Measurements from ENCODE around the gene BUD23. TPM values are rescaled to one million over a fixed set of nuclear protein-coding genes. Genes with fewer than 3 reads are reported as not detected.

BUD23 gene
- total RNA-seq, 1 donor from 2014 or later = 79.8 TPM

DNA sequence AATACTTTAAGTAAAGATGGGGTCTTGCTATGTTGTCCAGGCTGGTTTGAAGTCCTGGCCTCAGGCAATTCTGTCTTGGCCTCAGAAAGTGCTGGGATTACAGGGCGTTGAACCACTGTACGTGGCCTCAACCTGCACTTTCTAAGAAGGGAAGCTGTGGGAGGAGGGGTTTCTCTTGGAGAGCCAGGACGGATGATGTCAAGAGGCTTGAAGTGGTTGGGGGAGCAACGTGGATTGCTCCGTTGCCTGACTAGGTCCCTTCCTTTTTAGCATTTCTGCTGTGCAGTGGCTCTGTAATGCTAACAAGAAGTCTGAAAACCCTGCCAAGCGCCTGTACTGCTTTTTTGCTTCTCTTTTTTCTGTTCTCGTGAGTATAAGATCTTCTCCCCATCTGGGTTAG is 7.2 kb downstream of the BUD23 start:
- intact Hi-C loops (cut with micrococcal nuclease) = no loop called here
- ATAC-seq = no peak
- DNase-seq = no peak

DNA sequence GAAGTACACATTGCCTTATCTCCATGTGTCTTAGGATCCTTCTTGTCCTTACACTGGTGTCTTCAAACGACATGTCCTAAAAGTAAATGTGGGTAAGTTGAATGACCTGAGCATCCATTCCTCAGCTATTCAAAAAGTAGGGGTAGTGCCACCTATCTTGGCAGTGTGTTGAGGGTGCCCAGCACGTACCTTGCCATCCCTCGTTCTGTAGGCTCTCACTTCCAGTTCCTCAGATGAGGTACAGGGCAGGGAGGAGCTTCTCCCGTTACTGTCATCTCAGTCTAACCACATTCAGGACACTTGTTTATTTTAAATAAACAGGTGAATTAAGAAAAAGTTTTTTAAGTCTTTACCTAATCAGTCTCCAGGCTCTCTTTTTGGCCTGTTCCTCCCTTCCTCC is 13.0 kb downstream of the BUD23 start:
- ATAC-seq (no peak), DNase-seq (no peak)
- intact Hi-C loops (cut with micrococcal nuclease) = no loop called here

DNA sequence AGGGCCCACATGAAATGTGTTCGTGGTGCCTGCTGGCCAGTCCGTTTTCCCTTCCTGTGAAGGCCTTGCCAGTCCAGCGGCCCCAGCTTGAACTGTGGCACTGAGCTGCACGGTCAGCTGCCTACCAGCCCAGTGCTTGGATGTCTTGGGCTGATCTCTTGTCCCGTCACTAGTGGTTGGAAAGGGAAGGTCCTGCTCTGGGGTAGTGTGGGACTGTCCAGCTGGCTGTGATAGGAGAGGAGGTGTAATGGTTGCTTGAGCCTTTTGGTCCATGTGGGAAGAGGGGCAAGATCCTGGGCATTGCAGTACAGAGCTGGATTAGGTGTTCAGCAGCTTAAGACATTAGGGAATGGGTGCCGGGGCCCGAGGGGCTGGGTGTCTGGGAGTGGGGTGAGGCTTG is 15.0 kb downstream of the BUD23 start:
- ATAC-seq = no peak
- DNase-seq = no peak
- intact Hi-C loops (cut with micrococcal nuclease) = no loop called here

DNA sequence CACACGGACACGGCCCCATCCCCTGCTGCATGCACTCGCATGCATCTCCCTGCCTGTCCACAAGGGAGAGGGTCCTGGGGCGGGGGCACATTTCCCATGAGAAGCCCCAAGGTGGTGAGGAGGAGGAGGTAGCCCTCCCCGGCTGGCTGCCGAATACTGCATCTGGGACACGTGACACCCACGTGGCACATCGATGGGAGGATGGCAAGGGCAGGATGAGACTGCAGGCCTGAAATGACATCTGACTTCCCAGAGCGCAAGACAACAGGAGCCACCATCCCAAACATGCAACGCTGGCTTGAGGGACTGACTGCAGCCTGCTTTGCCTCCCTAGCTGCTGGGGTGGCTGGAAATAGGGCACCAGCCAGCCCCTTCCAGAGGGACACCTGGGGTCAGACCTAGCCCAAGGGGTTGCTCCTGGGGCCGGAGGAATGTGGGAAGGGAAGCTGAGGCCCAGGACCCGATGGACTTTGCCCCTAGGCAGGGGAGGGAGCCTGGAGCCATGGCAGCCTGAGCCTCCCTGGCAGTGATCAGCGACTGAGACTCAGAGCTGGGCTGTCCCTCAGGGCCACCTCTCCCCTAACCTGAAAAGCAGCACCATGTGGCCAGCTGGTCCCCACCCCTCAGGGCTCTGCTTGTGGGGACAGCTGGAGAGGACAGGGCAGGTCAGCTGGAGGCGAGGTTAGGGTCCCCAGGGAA is 16.1 kb downstream of the BUD23 start:
- DNase-seq = no peak
- intact Hi-C loops (cut with micrococcal nuclease) = no loop called here
- no peak for ATAC-seq

DNA sequence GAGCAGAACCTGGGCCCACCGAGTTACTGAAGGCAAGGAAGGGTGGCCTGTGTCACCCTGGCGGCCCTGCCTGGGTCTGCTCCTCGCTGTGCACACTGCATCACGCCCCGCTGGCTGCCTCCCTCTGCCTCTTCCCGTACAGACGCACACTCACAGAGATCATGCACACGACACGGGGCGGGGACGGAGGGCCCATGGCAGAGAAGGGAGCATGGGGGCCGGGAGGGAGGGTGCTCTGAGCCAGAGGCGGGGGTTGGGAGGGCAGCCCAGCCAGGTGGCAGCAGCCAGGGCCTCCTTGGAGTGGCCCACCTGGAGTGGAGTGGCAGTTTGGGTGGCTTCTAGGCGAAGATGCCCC is 16.6 kb downstream of the BUD23 start:
- intact Hi-C loops (cut with micrococcal nuclease) = no loop called here
- DNase-seq = no peak

DNA sequence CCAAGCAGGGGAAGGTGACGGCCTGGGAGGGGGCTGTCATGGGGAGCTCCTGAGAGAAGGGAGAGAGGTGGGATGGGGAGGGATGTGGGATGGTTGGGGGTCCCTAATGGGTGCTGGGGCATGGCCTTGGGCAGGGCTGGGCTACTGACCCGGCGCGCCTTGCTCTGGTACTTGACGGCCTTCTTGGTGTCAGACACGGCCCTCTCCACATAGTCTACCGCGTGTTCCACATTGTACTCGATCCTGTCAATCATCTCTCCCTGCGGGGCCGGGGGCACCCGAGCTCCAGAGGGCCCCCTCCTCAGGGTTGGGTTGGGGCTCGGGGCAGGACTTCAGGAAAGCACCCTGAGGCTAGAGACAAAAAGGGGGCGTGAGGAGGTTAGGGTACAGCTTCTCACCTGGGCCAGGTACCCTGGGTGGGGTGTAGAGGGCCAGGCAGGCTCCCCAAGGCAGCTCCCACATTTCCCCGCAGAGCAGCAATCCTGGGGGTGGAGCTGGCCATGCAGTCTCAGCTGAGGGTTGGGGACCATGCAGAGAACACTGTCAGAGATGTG is 17.3 kb downstream of the BUD23 start:
- ATAC-seq (no peak), DNase-seq (no peak)
- intact Hi-C loops (cut with micrococcal nuclease) = no loop called here

More for the DNA sequence above, 16.6 kb downstream of the BUD23 start:
- ATAC-seq = no peak

DNA sequence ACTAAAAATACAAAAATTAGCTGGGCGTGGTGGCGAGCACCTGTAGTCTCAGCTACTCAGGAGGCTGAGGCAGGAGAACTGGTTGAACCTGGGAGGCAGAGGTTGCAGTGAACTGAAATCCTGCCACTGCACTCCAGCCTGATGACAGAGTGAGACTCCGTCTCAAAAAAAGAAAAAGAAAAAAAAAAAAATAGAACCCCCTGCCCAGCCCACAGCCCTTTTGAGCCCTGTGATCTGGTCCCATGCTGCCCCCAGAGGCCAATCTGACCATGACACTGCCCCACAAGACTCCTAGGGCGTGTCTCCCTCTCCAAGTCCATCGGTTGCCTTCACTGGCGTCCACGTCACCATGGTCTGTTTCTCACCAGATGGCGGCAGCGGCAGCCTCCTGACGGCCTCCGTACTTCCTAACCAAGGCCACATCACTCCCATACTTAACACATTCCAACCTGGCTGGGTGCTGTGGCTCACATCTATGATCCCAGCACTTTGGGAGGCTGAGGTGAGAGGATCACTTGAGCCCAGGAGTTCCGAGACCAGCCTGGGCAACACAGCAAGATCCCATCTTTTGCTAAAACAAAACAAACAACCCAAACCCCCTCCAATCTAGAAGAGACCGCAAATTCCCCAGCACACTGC is 18.1 kb downstream of the BUD23 start:
- ATAC-seq = peak; percentile 45
- DNase-seq = no peak

DNA sequence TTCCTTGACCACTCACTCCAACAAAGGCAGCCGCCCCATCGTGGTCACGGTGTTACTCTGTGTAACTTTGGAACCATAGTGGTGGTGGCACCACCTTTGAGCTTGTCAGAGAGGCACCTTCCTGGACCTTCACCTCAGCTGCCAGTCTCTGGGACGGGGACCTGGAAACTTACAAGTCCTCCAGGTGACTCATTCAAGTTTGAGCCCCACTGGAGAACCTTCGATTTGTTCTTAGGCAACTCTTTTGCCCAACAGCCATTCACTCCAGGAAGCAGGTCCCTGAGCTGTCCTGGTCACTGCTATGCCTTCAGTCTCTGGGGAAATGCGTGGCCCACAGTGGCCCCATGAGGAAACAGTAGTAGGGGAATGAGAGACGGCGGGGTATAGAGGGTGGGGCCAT is 18.8 kb downstream of the BUD23 start:
- ATAC-seq (no peak), DNase-seq (no peak)
- intact Hi-C loops (cut with micrococcal nuclease) = no loop called here

More for the DNA sequence above, 18.1 kb downstream of the BUD23 start:
- intact Hi-C loops (cut with micrococcal nuclease) = no loop called here

DNA sequence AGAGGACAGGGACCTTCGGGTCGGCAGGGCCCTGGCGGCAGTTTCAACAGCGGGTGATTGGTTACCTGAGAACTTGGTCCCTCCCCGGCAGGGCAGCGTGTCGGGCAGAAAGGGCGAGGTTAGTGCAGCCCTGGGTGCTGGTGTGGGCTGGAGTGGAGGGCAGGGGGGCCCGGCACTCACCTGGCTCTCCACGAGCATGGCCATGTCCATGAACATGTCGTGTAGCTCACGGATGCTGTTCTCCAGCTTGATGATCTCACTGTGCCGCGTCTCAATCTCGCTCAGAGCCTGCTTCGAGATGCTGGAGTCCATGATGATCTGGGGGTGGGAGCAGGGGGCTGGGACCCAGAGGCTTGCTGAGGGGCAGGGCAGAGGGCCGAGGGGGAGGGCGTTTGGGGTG is 19.3 kb downstream of the BUD23 start:
- no peak for DNase-seq
- ATAC-seq = no peak
- intact Hi-C loops (cut with micrococcal nuclease) = no loop called here

DNA sequence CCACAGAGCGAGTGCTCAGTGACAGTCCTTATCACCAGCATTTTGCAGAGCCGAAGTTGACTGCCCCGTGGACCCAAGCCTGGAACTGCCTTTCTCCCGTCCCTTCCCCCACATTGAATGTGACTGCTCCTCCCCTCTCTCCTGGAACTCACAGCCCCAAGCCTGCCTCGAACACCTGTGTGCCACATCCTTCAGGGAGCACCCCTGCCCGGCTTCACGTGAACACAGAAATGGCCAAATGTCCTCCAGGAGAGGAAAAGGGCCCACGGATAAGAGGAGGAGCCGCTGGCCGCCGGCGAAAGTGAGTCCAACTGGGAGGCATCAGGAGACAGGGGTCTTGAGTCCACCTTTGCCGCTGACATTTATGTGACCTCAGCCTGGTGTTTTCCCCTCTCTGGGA is 19.8 kb downstream of the BUD23 start:
- intact Hi-C loops (cut with micrococcal nuclease) = no loop called here
- ATAC-seq = no peak
- DNase-seq = no peak

DNA sequence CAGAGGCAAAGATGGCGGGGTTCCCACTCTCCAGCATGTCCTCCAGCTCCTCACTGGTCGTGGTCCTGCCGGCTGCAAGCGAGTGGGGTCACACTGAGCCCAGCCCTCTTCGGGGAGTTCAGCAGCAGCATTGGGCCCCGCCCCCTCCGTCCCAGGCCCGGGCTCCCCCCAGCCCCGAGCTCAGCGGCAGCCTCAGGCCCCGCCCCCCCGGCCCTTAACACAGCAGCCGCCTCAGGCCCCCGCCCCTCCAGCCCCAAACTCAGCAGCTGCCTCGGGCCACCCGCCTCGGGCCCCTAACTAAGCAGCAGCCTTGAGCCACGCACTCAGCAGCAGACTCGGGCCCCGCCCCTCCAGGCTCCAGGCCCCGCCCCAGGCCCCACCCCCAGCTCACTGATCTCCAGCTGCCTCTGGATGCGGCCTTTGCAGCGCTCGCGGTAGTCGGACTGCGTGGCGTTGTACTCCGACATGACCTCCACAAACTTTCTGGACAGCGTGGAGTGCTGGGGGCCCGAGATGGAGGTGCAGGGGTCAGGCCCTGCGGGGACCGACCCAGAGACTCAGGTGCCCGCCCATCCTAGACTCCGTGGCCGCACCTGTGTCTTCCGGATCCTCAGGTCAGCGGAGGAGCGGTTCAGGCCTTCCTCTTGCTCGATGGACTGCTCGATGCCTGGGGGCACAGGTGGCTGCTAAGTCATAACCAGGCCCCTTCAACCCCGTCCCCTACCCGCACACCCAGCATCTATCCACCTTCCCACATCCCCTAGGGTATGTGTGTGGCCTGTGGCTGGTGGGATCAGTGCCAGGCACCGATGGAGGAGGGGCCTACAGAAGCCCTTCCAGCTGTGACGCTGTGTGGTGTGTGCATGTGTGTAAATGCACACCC is 20.6 kb downstream of the BUD23 start:
- intact Hi-C loops (cut with micrococcal nuclease) = no loop called here
- ATAC-seq (peak; percentile 69), DNase-seq (peak; percentile 70)

DNA sequence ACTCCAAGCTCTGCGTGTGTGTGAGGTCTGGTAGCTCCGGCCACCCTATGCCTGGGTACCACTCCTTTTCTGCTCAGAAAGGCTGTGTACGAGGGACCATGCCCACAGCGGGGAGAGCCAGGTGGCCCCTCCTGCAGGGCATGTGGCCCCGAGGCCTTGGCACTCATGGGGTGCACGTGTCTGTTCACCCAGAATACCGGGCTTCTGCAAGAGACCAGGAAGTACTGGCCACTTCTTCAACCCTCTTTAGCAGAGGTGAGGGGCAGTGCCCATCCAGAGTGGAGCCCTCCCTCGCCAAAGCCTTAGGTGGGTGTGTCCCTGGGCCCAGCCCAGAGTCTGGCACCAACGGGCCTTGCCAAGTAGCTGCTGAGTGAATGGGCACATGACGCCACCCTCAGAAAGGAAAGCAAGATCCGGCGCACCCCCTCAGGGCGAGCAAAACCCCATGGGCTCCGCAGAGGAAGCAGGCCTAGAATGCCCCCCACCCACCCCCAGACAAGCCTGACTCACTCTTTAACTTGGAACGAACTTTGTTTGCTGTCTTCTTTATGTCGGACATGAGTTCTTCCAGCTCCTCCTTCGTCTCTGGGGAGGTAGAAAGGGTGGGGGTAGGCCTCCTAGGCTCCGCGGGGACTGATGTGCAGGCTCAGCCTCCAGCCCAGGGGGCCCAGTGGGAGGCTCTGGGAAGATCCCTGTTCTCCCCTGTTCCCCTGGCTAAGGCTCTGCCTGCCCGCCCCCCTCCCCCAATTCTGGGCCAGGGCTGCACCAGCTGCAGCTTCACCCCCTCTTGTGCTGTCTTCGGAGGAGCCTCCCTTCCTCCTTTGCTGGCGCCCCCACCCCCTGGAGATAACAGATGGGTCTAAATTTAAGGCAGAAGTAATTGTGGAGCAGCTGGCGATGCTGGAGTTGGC is 21.5 kb downstream of the BUD23 start:
- intact Hi-C loops (cut with micrococcal nuclease) = no loop called here
- DNase-seq (no peak), ATAC-seq (no peak)

DNA sequence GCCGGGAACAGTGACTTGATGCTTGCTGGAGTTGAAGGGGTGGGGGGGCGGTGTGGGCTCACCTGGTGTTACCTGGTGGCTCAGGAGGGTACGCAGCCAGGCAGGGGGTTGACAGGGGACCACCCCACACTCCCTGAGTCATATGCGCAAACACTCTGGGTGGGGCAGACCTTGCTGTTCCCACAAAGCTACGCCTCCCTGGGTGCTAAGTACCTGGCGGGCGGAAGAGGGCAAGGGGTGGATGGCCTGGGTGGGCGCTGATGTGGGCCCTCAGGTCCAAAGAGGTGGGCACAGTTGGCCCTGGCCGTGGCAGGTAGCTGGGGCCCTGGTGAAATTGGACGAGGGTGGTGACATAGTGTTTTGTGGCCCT is 22.1 kb downstream of the BUD23 start:
- ATAC-seq (no peak), DNase-seq (no peak)
- intact Hi-C loops (cut with micrococcal nuclease) = no loop called here

DNA sequence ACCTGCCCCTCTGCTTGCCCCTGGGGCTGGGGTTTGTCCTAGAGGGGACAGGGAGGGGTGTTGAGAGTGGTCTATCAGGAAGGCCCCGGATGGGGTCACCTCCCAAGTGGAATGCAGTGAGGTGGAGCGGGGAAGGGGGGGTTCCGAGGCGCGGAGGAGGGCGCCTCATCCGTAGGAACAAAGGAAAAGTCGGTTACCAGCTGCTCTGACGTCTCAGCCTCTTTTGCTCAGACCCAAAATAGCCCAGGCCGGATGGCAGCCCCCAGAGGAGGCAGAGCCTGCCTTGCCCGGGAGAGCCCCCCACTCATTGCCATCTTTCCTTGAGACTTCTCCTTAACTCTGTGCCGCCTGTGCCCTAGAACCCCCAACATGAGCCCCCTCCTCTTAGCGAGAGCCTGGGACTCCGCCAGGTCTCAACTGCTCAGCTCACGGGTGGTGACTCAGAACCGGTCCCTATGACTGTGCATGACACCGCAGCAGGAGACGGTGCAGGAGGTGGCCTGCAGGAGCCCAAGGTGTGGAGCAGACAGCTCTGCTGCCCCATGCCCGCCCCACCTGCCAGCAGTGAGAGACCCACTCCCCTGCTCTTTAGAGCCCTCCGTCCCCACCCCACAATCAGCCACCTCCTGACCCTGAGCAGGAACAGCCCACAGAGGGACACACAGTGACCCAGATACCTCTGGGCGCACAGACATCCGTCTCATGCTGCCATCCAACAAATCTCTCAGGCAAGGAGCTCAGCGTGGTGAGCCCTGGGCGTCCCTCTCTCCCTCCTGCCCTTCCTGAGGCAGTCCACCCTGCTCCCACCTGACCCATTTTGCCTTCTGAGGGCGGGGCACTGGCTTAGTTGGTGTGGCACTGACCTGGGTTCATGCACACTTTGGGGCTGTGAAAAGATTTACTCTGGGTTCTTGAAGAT is 23.0 kb downstream of the BUD23 start:
- DNase-seq (no peak), ATAC-seq (no peak)
- intact Hi-C loops (cut with micrococcal nuclease) = no loop called here

DNA sequence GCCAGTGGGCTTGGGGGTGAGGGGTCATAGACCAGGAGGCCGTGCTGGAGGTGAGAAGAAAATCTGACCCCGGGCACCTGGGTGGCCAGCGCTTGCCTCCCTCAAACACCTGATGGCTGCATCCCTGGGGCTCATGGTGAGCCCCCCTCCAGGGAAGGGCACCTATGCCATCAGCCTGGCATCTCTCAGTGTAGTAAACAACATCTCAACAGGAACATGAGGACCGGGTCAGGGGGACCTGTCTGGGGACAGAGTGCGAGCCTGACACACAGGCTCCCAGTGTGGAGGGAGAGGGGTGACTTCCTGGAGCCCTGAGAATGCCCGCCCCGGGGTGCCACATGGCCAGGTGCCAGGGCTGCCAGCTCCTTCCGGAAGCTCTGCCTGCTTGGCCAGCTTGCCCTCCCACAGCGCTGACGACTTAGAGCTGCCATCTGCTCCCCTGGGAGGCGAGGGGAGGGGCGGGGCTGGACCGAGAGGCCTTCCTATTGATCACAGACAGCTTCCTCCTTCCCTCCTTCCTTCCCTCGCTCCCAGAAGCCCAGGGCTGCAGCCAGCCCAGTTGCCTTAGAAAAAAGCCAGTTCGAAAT is 23.7 kb downstream of the BUD23 start:
- peak; percentile 24 for ATAC-seq
- DNase-seq = peak; percentile 74
- intact Hi-C loops (cut with micrococcal nuclease) = no loop called here

DNA sequence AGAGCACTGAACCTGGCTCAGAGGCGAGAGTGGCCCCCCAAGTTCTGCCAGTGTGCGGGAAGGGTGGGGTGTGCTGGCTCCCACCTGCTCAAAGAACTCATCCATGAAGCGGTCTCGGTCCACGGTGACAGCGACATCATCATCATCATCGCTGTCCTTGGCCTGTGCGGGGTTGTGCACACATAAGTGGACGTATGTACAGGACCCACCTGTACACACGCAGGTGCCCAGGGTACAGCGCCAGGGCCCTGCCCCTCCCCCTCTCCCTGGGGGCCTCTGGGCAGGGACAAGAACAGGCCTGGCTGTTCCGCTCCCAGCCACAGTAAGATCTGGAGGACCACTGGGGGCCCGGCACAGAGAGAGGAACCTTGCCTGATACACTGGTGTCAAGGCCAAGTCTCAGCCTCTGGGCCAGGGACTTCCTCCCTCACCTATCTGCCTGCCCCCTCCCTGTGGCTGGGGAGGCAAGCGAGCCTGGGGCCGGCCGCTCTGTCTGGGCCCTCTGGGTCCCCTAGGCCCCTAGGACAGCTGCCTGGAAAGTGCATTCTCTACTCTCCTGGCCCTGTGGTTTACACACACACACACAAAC is 25.7 kb downstream of the BUD23 start:
- DNase-seq (no peak), ATAC-seq (no peak)
- intact Hi-C loops (cut with micrococcal nuclease) = no loop called here

DNA sequence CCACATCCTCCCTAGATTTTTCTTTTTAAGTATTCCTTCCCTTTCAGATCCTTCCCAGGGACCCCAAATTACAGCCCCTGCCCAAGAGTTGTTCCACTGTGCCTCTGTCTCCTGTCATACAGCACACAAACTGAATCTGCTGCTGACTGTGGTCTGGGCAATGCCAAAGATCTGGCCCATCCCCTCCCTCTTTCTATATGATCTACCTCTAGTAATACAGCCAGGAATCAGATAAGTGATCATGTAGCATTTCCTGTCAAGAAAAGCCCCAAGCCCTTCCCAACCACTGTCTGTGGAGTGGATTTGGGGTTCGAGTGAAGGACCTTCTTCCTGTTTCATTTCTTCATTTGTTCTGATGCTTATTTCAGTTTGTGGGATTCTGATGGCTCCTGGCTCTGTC is 29.4 kb downstream of the BUD23 start:
- no peak for DNase-seq
- ATAC-seq = no peak
- intact Hi-C loops (cut with micrococcal nuclease) = no loop called here

Measured in left ventricle myocardium superior (tissue), 1 donor.